Keratinocyte (primary cell): Measurements from ENCODE around the gene SEC24A. TPM values are rescaled to one million over a fixed set of nuclear protein-coding genes. Genes with fewer than 3 reads are reported as not detected.

Source experiments
- DNase-seq: peaks from one replicate; pipeline ENCODE4 v3.0.0-alpha.2; 2011; ENCODE audit warnings: low read depth, missing footprints, low spot score
- FAIRE-seq: peaks from 2 replicates; lab custom pipeline; 2011; peaks lifted over from hg19 to GRCh38; lab: Jason Lieb, UNC
- H2AFZ ChIP-seq: 2 replicates; pipeline ENCODE4 v1.6.0; 2012; ENCODE audit warnings: low read length, control low read depth, inconsistent platforms; ENCODE audit not compliant: control insufficient read depth
- H3K27ac ChIP-seq: 2 replicates; pipeline ENCODE4 v1.5.1; 2011; ENCODE audit warnings: low read length; ENCODE audit not compliant: control insufficient read depth, insufficient read depth
- H3K27me3 ChIP-seq: 3 replicates; pipeline ENCODE4 v1.6.0; 2011; ENCODE audit warnings: low read length; ENCODE audit not compliant: control insufficient read depth, insufficient read depth; ENCODE audit errors: extremely low read depth
- H3K36me3 ChIP-seq, 2 experiments: 2 replicates in 1 of 2; 3 replicates in 1 of 2; pipeline ENCODE4 v1.5.1; 2011; ENCODE audit warnings: low read length in 2 of 2, mild to moderate bottlenecking in 1 of 2; ENCODE audit not compliant: control insufficient read depth in 2 of 2, insufficient read depth in 2 of 2; ENCODE audit errors: extremely low read depth in 1 of 2
- H3K4me1 ChIP-seq: 3 replicates; pipeline ENCODE4 v1.5.1; 2011; ENCODE audit warnings: low read length; ENCODE audit not compliant: control insufficient read depth, insufficient read depth; ENCODE audit errors: extremely low read depth
- H3K4me2 ChIP-seq: 3 replicates; pipeline ENCODE4 v1.6.0; 2011; ENCODE audit warnings: low read depth, low read length; ENCODE audit not compliant: control insufficient read depth, insufficient read depth; ENCODE audit errors: extremely low read depth
- H3K4me3 ChIP-seq, 3 experiments: fragments of 200-600 bp in 1 of 3; sonication (generic) in 1 of 3; 2 replicates in 2 of 3; 3 replicates in 1 of 3; pipeline ENCODE4 v1.5.1; 2011 to 2016; ENCODE audit warnings: low read length in 3 of 3, mild to moderate bottlenecking in 3 of 3, control low read depth in 2 of 3, inconsistent platforms in 1 of 3, low read depth in 1 of 3, mixed read lengths in 1 of 3, mixed run types in 1 of 3, moderate library complexity in 1 of 3; ENCODE audit not compliant: control insufficient read depth in 2 of 3, insufficient read depth in 2 of 3; ENCODE audit errors: extremely low read depth in 1 of 3
- H3K79me2 ChIP-seq: 2 replicates; pipeline ENCODE4 v1.6.0; 2012; ENCODE audit warnings: low read length; ENCODE audit not compliant: control insufficient read depth, insufficient read depth
- H3K9ac ChIP-seq: 3 replicates; pipeline ENCODE4 v1.6.0; 2011; ENCODE audit warnings: low read length; ENCODE audit not compliant: control insufficient read depth, insufficient read depth; ENCODE audit errors: extremely low read depth
- H3K9me1 ChIP-seq: 3 replicates; pipeline ENCODE4 v1.6.0; 2011; ENCODE audit warnings: low read length; ENCODE audit not compliant: control insufficient read depth, insufficient read depth; ENCODE audit errors: extremely low read depth
- H3K9me3 ChIP-seq: 2 replicates; pipeline ENCODE4 v1.5.1; 2012; ENCODE audit warnings: low read depth, low read length; ENCODE audit not compliant: control insufficient read depth
- H4K20me1 ChIP-seq: 3 replicates; pipeline ENCODE4 v1.6.0; 2011; ENCODE audit warnings: low read length; ENCODE audit not compliant: control insufficient read depth, insufficient read depth; ENCODE audit errors: extremely low read depth
- CTCF ChIP-seq, 3 experiments: IDR thresholded peaks in 1 of 3; conservative IDR thresholded peaks in 1 of 3; optimal IDR thresholded peaks in 1 of 3; 2 replicates in 2 of 3; 3 replicates in 1 of 3; pipeline versions ENCODE3 to v1.5.1; 2011; ENCODE audit warnings: low read length in 3 of 3, mild to moderate bottlenecking in 3 of 3, moderate library complexity in 2 of 3, control low read depth in 1 of 3, inconsistent platforms in 1 of 3; ENCODE audit not compliant: insufficient read depth in 2 of 3; ENCODE audit errors: extremely low read depth in 1 of 3
- EZH2 ChIP-seq: IDR thresholded peaks from one replicate; pipeline ENCODE4 v1.6.1; 2012; ENCODE audit warnings: inconsistent platforms, mild to moderate bottlenecking, low read length, moderate library complexity
- dilution Hi-C: fragments of 300-500 bp; cut with MboI; formaldehyde crosslinking; loops from one replicate; pipeline ENCODE4 v1.7.0; 2020; ENCODE audit warnings: low sequenced_read_pairs; ENCODE audit not compliant: extremely low pct_ligation_motif_present
- polyA plus RNA-seq, 5 experiments: library from polyadenylated mRNA; depleted of rRNA in 3 of 5; stranded (reverse) in 3 of 5; stranded (forward) in 1 of 5; unstranded in 1 of 5; fragments of >200 nt; gene quantifications; 1 replicate in 1 of 5; 2 replicates in 3 of 5; 3 replicates in 1 of 5; pipeline versions ENCODE4 v1.2.1 to v1.2.3, GENCODE V29; 2011 to 2012; ENCODE audit warnings: missing spikeins in 2 of 5, low read depth in 1 of 5, low replicate concordance in 1 of 5

The SEC24A gene
- polyA plus RNA-seq, 1 donor (not counting 4 experiments of a cell fraction or from before 2014, with no cell fraction given), result 18.3 TPM

- DNase-seq, result no peak
- TF ChIP-seq CTCF (optimal IDR thresholded peaks at IDR 0.05 in 1 of 3, IDR thresholded peaks at IDR 0.05 in 1 of 3, conservative IDR thresholded peaks at IDR 0.05 in 1 of 3; ENCODE audit: extremely low read depth in 1 of 3, insufficient read depth in 2 of 3, low read length in 3 of 3) (no peak), EZH2 (no peak)
- peaks cover 8 to 12% of the 10 kb centered on the region in 2 experiments for H3K36me3 ChIP-seq
- dilution Hi-C loops, result no loop called here
- H3K9me1 ChIP-seq, result no peaks in the 10 kb centered on the region
- no peaks in the 10 kb centered on the region for H3K9me3 ChIP-seq
- H3K27ac ChIP-seq, result no peak overlapping the region
- no peak overlapping the region for H3K4me2 ChIP-seq
- no peaks in the 10 kb centered on the region for H4K20me1 ChIP-seq
- no peak overlapping the region for H2AFZ ChIP-seq
- peaks cover 2% of the 10 kb centered on the region for H3K4me1 ChIP-seq
- H3K4me3 ChIP-seq, result no peak overlapping the region
- no peaks in the 10 kb centered on the region for H3K79me2 ChIP-seq
- no peak overlapping the region for H3K9ac ChIP-seq
- FAIRE-seq, result no peak
- no peaks in the 10 kb centered on the region for H3K27me3 ChIP-seq
Measured at GRCh38 chr5:134604908-134605307, 43.7 kb upstream of the SEC24A start.

GRCh38 chr5:134606726-134607125, 41.9 kb upstream of the SEC24A start:
- TF ChIP-seq EZH2 (no peak), CTCF (optimal IDR thresholded peaks at IDR 0.05 in 1 of 3, IDR thresholded peaks at IDR 0.05 in 1 of 3, conservative IDR thresholded peaks at IDR 0.05 in 1 of 3; ENCODE audit: extremely low read depth in 1 of 3, insufficient read depth in 2 of 3, low read length in 3 of 3) (no peak)
- Histone ChIP-seq H4K20me1 (no peaks in the 10 kb centered on the region), H2AFZ (no peak overlapping the region), H3K4me2 (no peak overlapping the region), H3K4me3 (no peak overlapping the region), H3K27ac (no peak overlapping the region), H3K9ac (no peak overlapping the region), H3K4me1 (peaks cover 2% of the 10 kb centered on the region), H3K79me2 (no peaks in the 10 kb centered on the region), H3K27me3 (no peaks in the 10 kb centered on the region), H3K9me3 (no peaks in the 10 kb centered on the region), H3K9me1 (no peaks in the 10 kb centered on the region), H3K36me3 (peaks cover 8 to 16% of the 10 kb centered on the region in 2 experiments)
- dilution Hi-C loops, result no loop called here
- DNase-seq, result no peak
- FAIRE-seq, result no peak
